Measurements from ENCODE around the gene TXNRD2.

Gene TXNRD2

DNA sequence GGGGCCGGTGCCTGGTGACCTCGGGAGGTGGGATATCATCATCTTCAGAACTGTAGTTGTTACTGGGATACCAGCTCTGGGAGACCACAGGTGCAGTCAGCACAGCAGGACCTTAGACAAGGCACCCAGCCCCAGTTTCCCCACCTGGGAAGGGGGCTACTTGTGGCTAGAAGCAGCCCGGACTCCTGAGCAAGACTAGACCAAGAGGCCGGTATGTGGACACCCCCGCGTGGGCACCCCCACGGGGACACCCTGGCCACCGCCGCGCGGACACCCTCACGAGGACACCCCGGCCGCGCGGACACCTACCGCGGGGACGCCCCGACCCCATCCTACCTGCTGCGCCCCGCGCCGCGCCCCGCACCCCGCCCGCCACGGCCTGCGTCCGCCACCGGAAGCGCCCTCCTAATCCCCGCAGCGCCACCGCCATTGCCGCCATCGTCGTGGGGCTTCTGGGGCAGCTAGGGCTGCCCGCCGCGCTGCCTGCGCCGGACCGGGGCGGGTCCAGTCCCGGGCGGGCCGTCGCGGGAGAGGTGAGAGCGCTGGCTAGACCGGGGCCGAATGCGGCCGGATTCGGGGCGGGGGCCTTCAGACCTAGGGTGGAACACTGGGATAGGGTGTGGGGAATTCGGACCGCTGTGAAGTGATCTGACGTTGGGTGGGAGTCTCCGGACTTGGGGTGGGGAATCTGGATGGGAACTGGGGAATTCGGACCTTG is at the start of gene TXNRD2, which contains the start of gene COMT:
Gene TXNRD2 (minus strand): TSS at position 454 of the 718 bp plus-strand sequence. CDS start 15 bp downstream, at position 439.
Gene COMT (plus strand): TSS at position 408 of the 718 bp plus-strand sequence. CDS start 20,755 bp downstream, outside the sequence.
- Histone ChIP-seq H3K4me1 (ENCODE audit: control insufficient read depth, insufficient read depth, low read length) (peaks cover 32% of the 10 kb centered on the region), H3K27ac (ENCODE audit: low read length) (peak within 1 kb of the TSS; percentile 98), H3K27me3 (ENCODE audit: control insufficient read depth in 1 of 2, insufficient read depth in 2 of 2, low read length in 2 of 2) (no peaks in the 10 kb centered on the region), H3K36me3 (ENCODE audit: control insufficient read depth in 2 of 2, insufficient read depth in 2 of 2, low read length in 2 of 2) (no peaks in the 10 kb centered on the region), H3K9me3 (ENCODE audit: control insufficient read depth in 2 of 2, low read length in 2 of 2) (no peaks in the 10 kb centered on the region), H3K4me3 (ENCODE audit: low read length in 2 of 2) (peak within 1 kb of the TSS; percentile 90 to 99), H3K9ac (ENCODE audit: low read length in 2 of 2) (peak within 1 kb of the TSS; percentile 95 to 96)

DNA sequence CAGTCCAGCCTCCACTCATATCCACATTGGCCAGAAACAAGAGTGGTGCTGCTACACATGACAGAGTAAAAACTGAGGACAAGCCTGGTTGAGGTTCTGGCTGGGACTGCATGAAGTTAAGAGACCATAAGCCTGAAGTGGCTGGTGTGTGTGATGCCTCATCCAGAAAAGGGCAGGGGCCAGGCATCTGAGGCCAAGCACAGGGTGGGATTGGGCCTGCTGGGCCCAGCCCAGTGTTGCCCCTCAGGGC is 49.7 kb upstream of the TXNRD2 start:
- no peak overlapping the region for H3K9ac ChIP-seq (ENCODE audit: low read length in 2 of 2)
- no peak overlapping the region for H3K27ac ChIP-seq (ENCODE audit: low read length)
- H3K9me3 ChIP-seq (ENCODE audit: control insufficient read depth in 2 of 2, low read length in 2 of 2) = no peaks in the 10 kb centered on the region
- H3K4me1 ChIP-seq (ENCODE audit: control insufficient read depth, insufficient read depth, low read length) = peaks cover 24% of the 10 kb centered on the region
- H3K4me3 ChIP-seq (ENCODE audit: low read length in 2 of 2) = no peak overlapping the region
- no peaks in the 10 kb centered on the region for H3K36me3 ChIP-seq (ENCODE audit: control insufficient read depth in 2 of 2, insufficient read depth in 2 of 2, low read length in 2 of 2)
- no peaks in the 10 kb centered on the region for H3K27me3 ChIP-seq (ENCODE audit: control insufficient read depth in 1 of 2, insufficient read depth in 2 of 2, low read length in 2 of 2)

DNA sequence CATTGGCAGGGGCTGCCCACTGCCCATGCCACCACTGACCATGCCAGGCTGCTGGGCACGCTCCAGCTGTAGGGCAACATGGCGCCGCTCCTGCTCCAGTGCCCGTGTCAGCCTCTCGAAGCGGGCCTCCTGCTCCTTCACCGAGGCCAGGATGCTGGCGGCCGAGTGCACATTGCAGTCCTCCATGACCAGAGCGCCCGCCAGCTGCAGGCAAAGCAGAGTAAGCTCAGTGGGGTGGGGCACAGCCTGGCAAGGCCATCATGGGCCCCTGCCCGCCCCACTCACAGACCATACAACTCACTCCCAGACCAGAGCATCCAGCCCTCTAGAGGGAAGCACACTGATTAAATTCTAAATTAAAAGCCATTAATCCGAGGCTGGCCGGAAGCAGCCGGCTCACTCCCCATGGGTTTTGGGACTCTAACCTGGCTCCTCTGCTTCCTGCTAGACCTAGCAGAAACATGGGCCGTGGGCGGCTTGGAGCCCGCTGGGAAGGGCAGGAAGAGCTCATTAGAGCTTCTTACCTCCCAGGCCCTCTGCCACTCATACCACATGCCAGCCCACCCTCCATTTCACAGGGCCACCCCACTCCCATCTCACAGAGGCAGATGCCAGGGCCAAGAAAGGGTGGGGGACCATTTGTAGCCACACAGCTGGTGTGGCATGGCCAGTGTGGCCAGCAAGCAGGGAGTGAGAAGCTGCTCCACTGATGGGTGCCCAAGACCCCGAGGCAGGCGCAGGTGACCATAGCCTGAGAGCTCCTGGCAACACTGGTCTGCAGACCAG is 49.2 kb upstream of the TXNRD2 start:
- Histone ChIP-seq H3K9me3 (ENCODE audit: control insufficient read depth in 2 of 2, low read length in 2 of 2) (no peaks in the 10 kb centered on the region), H3K27me3 (ENCODE audit: control insufficient read depth in 1 of 2, insufficient read depth in 2 of 2, low read length in 2 of 2) (no peaks in the 10 kb centered on the region), H3K36me3 (ENCODE audit: control insufficient read depth in 2 of 2, insufficient read depth in 2 of 2, low read length in 2 of 2) (no peaks in the 10 kb centered on the region), H3K4me1 (ENCODE audit: control insufficient read depth, insufficient read depth, low read length) (peaks cover 29% of the 10 kb centered on the region), H3K4me3 (ENCODE audit: low read length in 2 of 2) (no peak overlapping the region), H3K27ac (ENCODE audit: low read length) (no peak overlapping the region), H3K9ac (ENCODE audit: low read length in 2 of 2) (no peak overlapping the region)

DNA sequence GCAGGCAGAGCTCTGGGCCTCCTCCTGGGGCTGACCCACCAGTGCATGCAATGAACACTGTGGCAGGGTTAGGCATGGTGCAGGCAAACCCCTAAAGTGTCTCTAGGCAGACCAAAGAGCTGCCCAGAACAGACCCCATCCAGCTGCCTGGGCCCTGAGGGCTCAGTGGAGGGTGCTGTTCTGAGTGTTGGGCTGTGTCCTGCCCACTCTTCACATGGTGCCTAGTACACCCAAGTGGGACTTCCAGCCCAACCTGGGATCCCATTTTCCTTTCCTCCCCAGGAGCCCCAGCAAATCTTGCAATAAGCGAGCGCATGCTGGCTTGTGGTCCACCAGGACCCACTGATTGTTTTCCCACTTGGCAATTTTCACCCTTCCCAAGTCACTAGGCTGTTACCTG is 48.6 kb upstream of the TXNRD2 start:
- H3K4me1 ChIP-seq (ENCODE audit: control insufficient read depth, insufficient read depth, low read length) = peaks cover 33% of the 10 kb centered on the region
- no peak overlapping the region for H3K4me3 ChIP-seq (ENCODE audit: low read length in 2 of 2)
- H3K36me3 ChIP-seq (ENCODE audit: control insufficient read depth in 2 of 2, insufficient read depth in 2 of 2, low read length in 2 of 2) = no peaks in the 10 kb centered on the region
- no peak overlapping the region for H3K9ac ChIP-seq (ENCODE audit: low read length in 2 of 2)
- no peaks in the 10 kb centered on the region for H3K27me3 ChIP-seq (ENCODE audit: control insufficient read depth in 1 of 2, insufficient read depth in 2 of 2, low read length in 2 of 2)
- H3K27ac ChIP-seq (ENCODE audit: low read length) = no peak overlapping the region
- H3K9me3 ChIP-seq (ENCODE audit: control insufficient read depth in 2 of 2, low read length in 2 of 2) = no peaks in the 10 kb centered on the region

DNA sequence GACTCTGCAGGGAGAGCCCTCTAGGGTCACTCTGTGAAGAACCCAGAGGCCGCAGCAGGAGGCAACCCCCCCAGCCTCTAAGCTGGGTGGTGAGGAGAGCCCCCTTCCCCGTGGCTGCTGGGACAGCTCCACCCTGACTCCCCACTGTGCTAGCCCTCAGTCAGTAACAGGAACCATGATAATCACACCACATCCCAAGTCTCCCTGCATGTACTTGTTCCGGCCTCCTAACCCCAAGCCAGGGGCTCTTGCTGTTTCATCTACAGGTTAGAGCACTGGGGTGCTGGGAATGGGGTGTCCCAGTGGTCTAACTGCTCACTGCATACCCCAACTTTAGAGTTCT is 48.1 kb upstream of the TXNRD2 start:
- H3K9ac ChIP-seq (ENCODE audit: low read length in 2 of 2) = no peak overlapping the region
- H3K27me3 ChIP-seq (ENCODE audit: control insufficient read depth in 1 of 2, insufficient read depth in 2 of 2, low read length in 2 of 2) = no peaks in the 10 kb centered on the region
- H3K4me1 ChIP-seq (ENCODE audit: control insufficient read depth, insufficient read depth, low read length) = peaks cover 37% of the 10 kb centered on the region
- H3K9me3 ChIP-seq (ENCODE audit: control insufficient read depth in 2 of 2, low read length in 2 of 2) = no peaks in the 10 kb centered on the region
- H3K36me3 ChIP-seq (ENCODE audit: control insufficient read depth in 2 of 2, insufficient read depth in 2 of 2, low read length in 2 of 2) = no peaks in the 10 kb centered on the region
- no peak overlapping the region for H3K27ac ChIP-seq (ENCODE audit: low read length)
- H3K4me3 ChIP-seq (ENCODE audit: low read length in 2 of 2) = no peak overlapping the region

DNA sequence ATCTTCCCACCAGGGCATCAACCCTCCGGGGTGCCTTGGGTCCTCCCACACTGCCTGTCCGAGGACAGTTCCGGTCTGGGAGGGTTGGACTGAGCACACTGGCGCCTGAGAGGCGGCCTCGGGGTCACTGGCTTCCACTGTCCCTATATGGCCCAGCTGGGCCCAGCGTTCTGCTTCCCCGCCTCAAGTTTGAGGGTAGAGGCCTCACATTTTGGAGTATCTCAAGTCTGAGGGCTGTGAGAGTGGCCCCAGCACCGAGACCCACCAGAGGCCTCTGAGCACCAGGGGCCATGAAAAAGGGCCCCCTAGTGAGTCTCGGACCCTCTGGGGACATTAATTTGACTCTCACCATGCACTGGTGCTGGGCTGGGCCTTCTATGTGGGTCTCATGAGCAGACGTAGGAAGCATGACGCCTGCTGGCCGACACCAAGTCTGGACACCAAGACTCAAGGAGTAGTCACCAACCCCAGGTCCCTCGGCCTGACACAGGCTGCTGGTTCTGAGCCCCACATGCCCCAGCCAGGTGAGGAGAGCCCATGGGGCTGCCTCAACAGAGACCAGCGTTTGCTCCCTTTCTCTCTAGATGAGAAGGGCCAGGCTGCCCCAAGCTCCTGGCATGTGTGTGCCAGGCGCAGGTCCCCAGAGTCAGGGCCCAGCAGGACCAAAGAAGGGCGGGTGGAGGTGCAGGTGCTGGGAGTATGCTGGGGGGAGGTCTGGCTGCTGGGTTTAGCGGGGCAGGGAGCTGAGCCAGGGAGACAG is 47.5 kb upstream of the TXNRD2 start:
- no peaks in the 10 kb centered on the region for H3K36me3 ChIP-seq (ENCODE audit: control insufficient read depth in 2 of 2, insufficient read depth in 2 of 2, low read length in 2 of 2)
- no peaks in the 10 kb centered on the region for H3K9me3 ChIP-seq (ENCODE audit: control insufficient read depth in 2 of 2, low read length in 2 of 2)
- H3K4me3 ChIP-seq (ENCODE audit: low read length in 2 of 2) = no peak overlapping the region
- no peak overlapping the region for H3K9ac ChIP-seq (ENCODE audit: low read length in 2 of 2)
- peaks cover 43% of the 10 kb centered on the region for H3K4me1 ChIP-seq (ENCODE audit: control insufficient read depth, insufficient read depth, low read length)
- H3K27me3 ChIP-seq (ENCODE audit: control insufficient read depth in 1 of 2, insufficient read depth in 2 of 2, low read length in 2 of 2) = no peaks in the 10 kb centered on the region
- no peak overlapping the region for H3K27ac ChIP-seq (ENCODE audit: low read length)

DNA sequence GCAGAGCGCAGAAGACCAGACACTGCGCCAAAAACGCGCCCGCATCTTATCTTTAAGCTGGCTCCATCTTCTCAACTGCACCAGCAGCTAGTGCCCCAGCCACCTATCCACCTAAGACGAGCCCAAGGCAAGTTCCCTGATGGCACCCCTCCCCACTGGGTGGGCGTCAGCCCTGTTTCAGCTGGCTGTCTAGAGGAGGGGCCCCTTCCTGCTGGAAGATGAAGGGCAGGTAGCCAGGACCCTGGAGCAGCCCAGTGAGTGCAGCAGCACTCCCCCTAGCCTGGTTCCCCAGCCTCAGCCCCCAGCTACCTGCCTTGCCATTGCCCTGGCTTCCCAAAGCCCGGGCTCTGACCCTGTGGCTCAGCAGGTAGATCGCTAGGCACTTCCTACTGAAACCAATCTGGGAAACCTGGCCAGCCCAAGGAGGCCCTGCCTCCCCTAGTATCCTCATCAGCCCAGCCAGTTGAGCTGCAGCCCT is 46.8 kb upstream of the TXNRD2 start:
- Histone ChIP-seq H3K27ac (ENCODE audit: low read length) (no peak overlapping the region), H3K4me3 (ENCODE audit: low read length in 2 of 2) (no peak overlapping the region), H3K36me3 (ENCODE audit: control insufficient read depth in 2 of 2, insufficient read depth in 2 of 2, low read length in 2 of 2) (no peaks in the 10 kb centered on the region), H3K4me1 (ENCODE audit: control insufficient read depth, insufficient read depth, low read length) (peaks cover 51% of the 10 kb centered on the region), H3K9me3 (ENCODE audit: control insufficient read depth in 2 of 2, low read length in 2 of 2) (no peaks in the 10 kb centered on the region), H3K9ac (ENCODE audit: low read length in 2 of 2) (no peak overlapping the region), H3K27me3 (ENCODE audit: control insufficient read depth in 1 of 2, insufficient read depth in 2 of 2, low read length in 2 of 2) (no peaks in the 10 kb centered on the region)

DNA sequence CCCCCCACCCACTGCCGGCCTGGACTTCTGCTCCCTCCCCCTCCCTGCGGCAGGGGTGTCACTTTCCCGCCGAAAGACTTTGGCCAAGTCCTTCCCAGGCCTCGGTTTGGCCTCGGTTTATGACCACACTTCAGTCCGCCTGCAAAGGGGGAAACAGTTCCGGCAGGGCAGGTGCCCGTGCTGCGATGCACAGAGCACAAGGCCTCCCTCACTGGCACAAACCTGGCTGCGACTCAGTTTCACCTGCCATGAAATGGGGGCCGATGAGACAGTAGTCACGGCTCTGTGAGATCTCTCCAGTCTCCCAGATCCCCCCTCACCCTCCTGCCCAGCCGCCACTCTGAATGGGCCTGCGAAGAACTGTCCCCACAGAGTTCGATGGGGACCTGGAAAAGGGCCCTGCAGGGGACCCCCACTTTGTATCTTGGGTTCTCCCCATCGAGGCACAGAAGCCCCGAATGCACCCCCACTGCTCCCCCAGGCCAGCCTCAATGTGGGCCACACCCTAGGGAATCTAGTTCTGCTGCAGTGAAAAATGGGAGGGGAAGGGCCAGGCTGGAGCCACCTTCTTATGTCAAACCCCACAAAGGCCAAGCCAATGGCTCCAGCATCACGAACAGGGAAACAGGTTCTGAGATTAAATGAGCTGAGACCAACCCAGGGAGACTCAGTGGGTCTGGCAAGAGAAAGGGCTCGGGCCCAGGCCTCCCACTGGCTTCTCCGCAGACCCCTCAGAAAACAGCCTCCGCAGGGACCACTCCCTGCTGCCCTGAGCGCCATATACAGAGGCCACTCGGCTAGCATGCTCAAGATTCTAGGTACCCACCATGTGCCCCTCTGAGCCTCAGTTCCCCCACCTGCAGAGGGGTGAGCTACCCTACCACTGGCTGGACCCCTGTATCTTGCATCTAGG is 46.0 kb upstream of the TXNRD2 start:
- Histone ChIP-seq H3K4me1 (ENCODE audit: control insufficient read depth, insufficient read depth, low read length) (peaks cover 50% of the 10 kb centered on the region), H3K36me3 (ENCODE audit: control insufficient read depth in 2 of 2, insufficient read depth in 2 of 2, low read length in 2 of 2) (no peaks in the 10 kb centered on the region), H3K9ac (ENCODE audit: low read length in 2 of 2) (no peak overlapping the region), H3K4me3 (ENCODE audit: low read length in 2 of 2) (peak overlapping the region in 1 of 2 donors; percentile 54), H3K27me3 (ENCODE audit: control insufficient read depth in 1 of 2, insufficient read depth in 2 of 2, low read length in 2 of 2) (no peaks in the 10 kb centered on the region), H3K27ac (ENCODE audit: low read length) (peak overlapping the region; percentile 46), H3K9me3 (ENCODE audit: control insufficient read depth in 2 of 2, low read length in 2 of 2) (no peaks in the 10 kb centered on the region)

DNA sequence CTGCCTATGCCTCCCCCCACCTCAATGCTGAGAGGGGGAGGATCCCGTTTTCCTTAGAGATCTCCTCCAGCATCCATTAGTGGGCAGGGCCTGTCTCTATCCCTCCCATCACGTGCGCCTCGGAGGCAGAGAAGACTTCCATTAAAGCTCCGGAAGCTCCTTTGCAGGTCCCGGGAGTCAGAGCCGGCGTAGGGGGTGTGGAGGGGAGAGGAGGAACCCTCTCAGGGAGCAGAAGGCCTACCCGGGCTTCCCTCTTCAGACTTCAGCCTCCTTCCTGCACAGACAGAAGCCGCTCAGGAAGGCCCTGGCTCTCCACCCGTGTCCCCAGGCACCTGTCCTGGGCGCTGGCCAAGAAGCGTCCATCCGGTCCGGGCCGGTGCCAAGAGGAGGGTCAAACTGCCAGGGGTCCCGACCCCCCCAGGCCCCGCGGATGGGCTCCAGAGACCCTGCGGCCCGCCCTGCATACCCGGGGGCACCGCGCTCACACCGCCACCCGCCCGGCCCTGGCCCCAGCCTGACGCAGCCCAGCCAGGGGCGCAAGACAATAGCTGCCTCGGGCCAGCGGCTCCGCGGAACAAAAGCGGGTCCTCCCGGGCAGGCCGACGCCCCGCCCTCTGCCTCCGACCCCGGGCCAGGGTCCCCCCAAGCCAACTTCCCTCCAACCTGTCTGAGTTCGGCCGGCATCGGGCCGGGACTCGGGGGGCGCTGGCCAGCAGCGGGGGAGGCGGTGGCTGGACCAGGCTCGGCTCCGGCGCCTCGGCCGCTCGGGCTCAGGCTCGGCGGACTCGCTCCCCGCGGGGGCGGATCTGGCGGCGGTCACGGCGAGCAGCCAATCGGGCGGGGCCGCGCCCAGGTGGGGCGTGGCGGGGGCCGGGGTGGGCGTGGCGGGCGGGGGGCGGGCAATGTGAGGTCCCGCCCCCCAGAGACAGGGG is 45.1 kb upstream of the TXNRD2 start:
- Histone ChIP-seq H3K4me1 (ENCODE audit: control insufficient read depth, insufficient read depth, low read length) (peaks cover 46% of the 10 kb centered on the region), H3K36me3 (ENCODE audit: control insufficient read depth in 2 of 2, insufficient read depth in 2 of 2, low read length in 2 of 2) (peaks cover 0 to 2% of the 10 kb centered on the region in 2 donors), H3K9ac (ENCODE audit: low read length in 2 of 2) (peak overlapping the region; percentile 67 to 79), H3K27me3 (ENCODE audit: control insufficient read depth in 1 of 2, insufficient read depth in 2 of 2, low read length in 2 of 2) (no peaks in the 10 kb centered on the region), H3K27ac (ENCODE audit: low read length) (peak overlapping the region; percentile 82), H3K4me3 (ENCODE audit: low read length in 2 of 2) (peak overlapping the region; percentile 71 to 81), H3K9me3 (ENCODE audit: control insufficient read depth in 2 of 2, low read length in 2 of 2) (no peaks in the 10 kb centered on the region)
